GM21447 (cell line): ENCODE data around the gene CRTC3.
"Not testable (repeated sequence)": the region's sequence is repeated elsewhere in the genome, so short reads cannot be mapped to it uniquely, and the experiment has no call there.

Experiments
- ATAC-seq: cut with Tn5 transposase; IDR thresholded peaks from one replicate; pipeline ENCODE4 v1.9.1; 2021; ENCODE audit not compliant: unreplicated experiment

The CRTC3 gene

GRCh38 chr15:90619468-90619867, 89.7 kb downstream of the CRTC3 start:
- no peak for ATAC-seq

GRCh38 chr15:90619939-90620338, 90.2 kb downstream of the CRTC3 start:
- ATAC-seq = no peak

- peak; percentile 77 for ATAC-seq
Measured at GRCh38 chr15:90620379-90621067, 90.8 kb downstream of the CRTC3 start.

GRCh38 chr15:90623854-90624253, 94.1 kb downstream of the CRTC3 start:
- no peak for ATAC-seq

GRCh38 chr15:90624278-90624981, 94.7 kb downstream of the CRTC3 start:
- no peak for ATAC-seq

- no peak for ATAC-seq
Measured at GRCh38 chr15:90625037-90625436, 95.3 kb downstream of the CRTC3 start.

GRCh38 chr15:90629217-90629616, 99.5 kb downstream of the CRTC3 start:
- no peak for ATAC-seq

- no peak for ATAC-seq
Measured at GRCh38 chr15:90633360-90633759, 103.6 kb downstream of the CRTC3 start.

- ATAC-seq = not testable (repeated sequence)
Measured at GRCh38 chr15:90636993-90637392, 107.3 kb downstream of the CRTC3 start.

GRCh38 chr15:90637693-90638092, 108.0 kb downstream of the CRTC3 start:
- no peak for ATAC-seq

- no peak for ATAC-seq
Measured at GRCh38 chr15:90638201-90638691, 108.5 kb downstream of the CRTC3 start.

GRCh38 chr15:90638963-90639362, 109.2 kb downstream of the CRTC3 start:
- ATAC-seq = no peak

- no peak for ATAC-seq
Measured at GRCh38 chr15:90640862-90641261, 111.1 kb downstream of the CRTC3 start.

- ATAC-seq = no peak
Measured at GRCh38 chr15:90641581-90642463, 112.1 kb downstream of the CRTC3 start.

GRCh38 chr15:90642464-90643300, 113.0 kb downstream of the CRTC3 start:
- no peak for ATAC-seq

GRCh38 chr15:90643301-90643632, 113.5 kb downstream of the CRTC3 start:
- ATAC-seq = no peak

GRCh38 chr15:90644526-90644925, 114.8 kb downstream of the CRTC3 start:
- no peak for ATAC-seq

GRCh38 chr15:90644952-90645725, 115.4 kb downstream of the CRTC3 start:
- ATAC-seq = no peak

GRCh38 chr15:90645873-90646575, 116.3 kb downstream of the CRTC3 start:
- ATAC-seq = no peak
